Muscle layer of duodenum (tissue), 2 donors: ENCODE results near the gene DHRS7.

Source experiments
- H3K27ac ChIP-seq: one replicate; pipeline ENCODE4 v1.7.0; 2013; ENCODE audit warnings: mild to moderate bottlenecking, low read length
- H3K27me3 ChIP-seq: one replicate; pipeline ENCODE4 v1.7.0; 2013; ENCODE audit warnings: low read depth, mild to moderate bottlenecking, control low read depth, low read length
- H3K36me3 ChIP-seq, 2 donors: one replicate each; pipeline ENCODE4 v1.7.0; 2013; ENCODE audit warnings: low read length in 2 of 2, control low read depth in 1 of 2, mild to moderate bottlenecking in 1 of 2; ENCODE audit not compliant: insufficient read depth in 2 of 2, control insufficient read depth in 1 of 2
- H3K4me1 ChIP-seq, 2 donors: one replicate each; pipeline ENCODE4 v1.7.0; 2013; ENCODE audit warnings: low read length in 2 of 2, mild to moderate bottlenecking in 2 of 2, control low read depth in 1 of 2, moderate library complexity in 1 of 2; ENCODE audit not compliant: insufficient read depth in 2 of 2, control insufficient read depth in 1 of 2
- H3K4me3 ChIP-seq, 2 donors: one replicate each; pipeline ENCODE4 v1.7.0; 2013; ENCODE audit warnings: low read length in 2 of 2, low read depth in 1 of 2, mild to moderate bottlenecking in 1 of 2
- H3K9me3 ChIP-seq, 2 donors: one replicate each; pipeline ENCODE4 v1.7.0; 2013; ENCODE audit warnings: low read length in 2 of 2, control low read depth in 1 of 2, mild to moderate bottlenecking in 1 of 2; ENCODE audit not compliant: control insufficient read depth in 1 of 2
- donor health status: healthy.

DHRS7 gene

GRCh38 chr14:60204104-60204842, 39.1 kb upstream of the DHRS7 start:
- H3K9me3 ChIP-seq, result no peaks in the 10 kb centered on the region
- H3K27ac ChIP-seq, result no peak overlapping the region
- H3K4me1 ChIP-seq, result no peaks in the 10 kb centered on the region
- H3K36me3 ChIP-seq, result no peaks in the 10 kb centered on the region
- H3K27me3 ChIP-seq, result no peaks in the 10 kb centered on the region
- H3K4me3 ChIP-seq, result no peak overlapping the region

- Histone ChIP-seq H3K27me3 (no peaks in the 10 kb centered on the region), H3K4me1 (no peaks in the 10 kb centered on the region), H3K36me3 (no peaks in the 10 kb centered on the region), H3K9me3 (no peaks in the 10 kb centered on the region), H3K27ac (no peak overlapping the region), H3K4me3 (no peak overlapping the region)
These were observed 34.1 kb upstream of the DHRS7 start for GRCh38 chr14:60199321-60199720.

GRCh38 chr14:60197629-60198303, 32.6 kb upstream of the DHRS7 start:
- Histone ChIP-seq H3K36me3 (no peaks in the 10 kb centered on the region), H3K27ac (no peak overlapping the region), H3K27me3 (no peaks in the 10 kb centered on the region), H3K9me3 (no peaks in the 10 kb centered on the region), H3K4me3 (no peak overlapping the region), H3K4me1 (no peaks in the 10 kb centered on the region)

GRCh38 chr14:60196291-60196690, 31.1 kb upstream of the DHRS7 start:
- H3K9me3 ChIP-seq, result no peaks in the 10 kb centered on the region
- H3K27ac ChIP-seq, result no peak overlapping the region
- no peaks in the 10 kb centered on the region for H3K27me3 ChIP-seq
- no peaks in the 10 kb centered on the region for H3K4me1 ChIP-seq
- H3K36me3 ChIP-seq, result no peaks in the 10 kb centered on the region
- H3K4me3 ChIP-seq, result no peak overlapping the region

GRCh38 chr14:60195179-60195810, 30.1 kb upstream of the DHRS7 start:
- Histone ChIP-seq H3K4me1 (no peaks in the 10 kb centered on the region), H3K9me3 (no peaks in the 10 kb centered on the region), H3K27me3 (no peaks in the 10 kb centered on the region), H3K27ac (no peak overlapping the region), H3K36me3 (no peaks in the 10 kb centered on the region), H3K4me3 (no peak overlapping the region)

GRCh38 chr14:60189923-60190840, 25.0 kb upstream of the DHRS7 start:
- H3K27ac ChIP-seq, result no peak overlapping the region
- H3K36me3 ChIP-seq, result no peaks in the 10 kb centered on the region
- H3K27me3 ChIP-seq, result no peaks in the 10 kb centered on the region
- no peak overlapping the region for H3K4me3 ChIP-seq
- no peaks in the 10 kb centered on the region for H3K9me3 ChIP-seq
- H3K4me1 ChIP-seq, result no peaks in the 10 kb centered on the region

GRCh38 chr14:60188696-60189095, 23.5 kb upstream of the DHRS7 start:
- no peak overlapping the region for H3K4me3 ChIP-seq
- H3K4me1 ChIP-seq, result peaks cover 0 to 4% of the 10 kb centered on the region in 2 donors
- H3K27me3 ChIP-seq, result no peaks in the 10 kb centered on the region
- no peaks in the 10 kb centered on the region for H3K36me3 ChIP-seq
- H3K9me3 ChIP-seq, result no peaks in the 10 kb centered on the region
- no peak overlapping the region for H3K27ac ChIP-seq

- Histone ChIP-seq H3K27me3 (no peaks in the 10 kb centered on the region), H3K4me3 (no peak overlapping the region), H3K36me3 (no peaks in the 10 kb centered on the region), H3K4me1 (peaks cover 3 to 6% of the 10 kb centered on the region in 2 donors), H3K9me3 (no peaks in the 10 kb centered on the region), H3K27ac (no peak overlapping the region)
These were observed 22.9 kb upstream of the DHRS7 start for GRCh38 chr14:60188115-60188514.

GRCh38 chr14:60184905-60185555, 19.8 kb upstream of the DHRS7 start:
- Histone ChIP-seq H3K9me3 (no peaks in the 10 kb centered on the region), H3K36me3 (no peaks in the 10 kb centered on the region), H3K4me1 (peaks cover 3 to 6% of the 10 kb centered on the region in 2 donors), H3K27ac (no peak overlapping the region), H3K4me3 (no peak overlapping the region), H3K27me3 (no peaks in the 10 kb centered on the region)

GRCh38 chr14:60184146-60184904, 19.1 kb upstream of the DHRS7 start:
- Histone ChIP-seq H3K27me3 (no peaks in the 10 kb centered on the region), H3K4me3 (peak overlapping the region; percentile 64 to 74), H3K4me1 (peaks cover 3 to 6% of the 10 kb centered on the region in 2 donors), H3K9me3 (no peaks in the 10 kb centered on the region), H3K27ac (peak overlapping the region; percentile 46), H3K36me3 (no peaks in the 10 kb centered on the region)
